SK-N-SH (cell line): ENCODE measurements around the gene FAM78A.

ENCODE experiments used
- CHD2 ChIP-seq: fragments of 150-350 bp; IDR thresholded peaks from 2 replicates; pipeline ENCODE4 v1.6.1; 2018; ENCODE audit warnings: low read length; ENCODE audit not compliant: partially characterized antibody
- ELF1 ChIP-seq: IDR thresholded peaks from 2 replicates; pipeline ENCODE4 v1.4.0; 2012
- EP300 ChIP-seq, 2 experiments: IDR thresholded peaks; 2 replicates each; pipeline versions ENCODE4 v1.4.0 to v1.6.1; 2012; ENCODE audit warnings: borderline replicate concordance in 1 of 2, low read depth in 1 of 2, low read length in 1 of 2
- EZH2phosphoT487 ChIP-seq: fragments of 200-600 bp; sonication (generic); IDR thresholded peaks from 2 replicates; pipeline ENCODE4 v1.6.1; 2017; ENCODE audit warnings: low read depth, mixed run types, mild to moderate bottlenecking, antibody characterized with exemption, moderate library complexity, borderline replicate concordance
- FOXJ3 ChIP-seq: sonication (generic); formaldehyde crosslinking; IDR thresholded peaks from 2 replicates; pipeline ENCODE4 v1.5.1; 2020; ENCODE audit warnings: mild to moderate bottlenecking, missing genetic modification reagents
- GABPA ChIP-seq: IDR thresholded peaks from 2 replicates; pipeline ENCODE4 v1.4.0; 2012; ENCODE audit warnings: low read depth, mild to moderate bottlenecking
- JUND ChIP-seq: IDR thresholded peaks from 2 replicates; pipeline ENCODE4 v1.4.0; 2012
- POLR2AphosphoS5 ChIP-seq: IDR thresholded peaks from 2 replicates; pipeline ENCODE4 v1.6.1; 2012; ENCODE audit warnings: low read depth, low read length
- RCOR1 ChIP-seq: fragments of 150-350 bp; IDR thresholded peaks from 2 replicates; pipeline ENCODE4 v1.6.1; 2017; ENCODE audit warnings: antibody characterized with exemption, low read length
- SMC3 ChIP-seq: IDR thresholded peaks from 2 replicates; pipeline ENCODE4 v1.6.1; 2012; ENCODE audit warnings: low read depth, low read length, improper control_type of control experiment
- TEAD4 ChIP-seq: IDR thresholded peaks from 2 replicates; pipeline ENCODE4 v1.4.0; 2012; ENCODE audit warnings: mild to moderate bottlenecking, borderline replicate concordance; ENCODE audit not compliant: insufficient read depth
- TF ChIP-seq, protein P1 (sequence below): fragments of 200-600 bp; sonication (generic); IDR thresholded peaks from 2 replicates; pipeline ENCODE4 v1.6.1; 2017; ENCODE audit warnings: antibody characterized with exemption, mild to moderate bottlenecking, moderate library complexity
- TF ChIP-seq, protein P2 (sequence below): IDR thresholded peaks from 2 replicates; pipeline ENCODE4; 2012
- TF ChIP-seq, protein P3 (sequence below): IDR thresholded peaks from 2 replicates; pipeline ENCODE4 v1.4.0; 2012; ENCODE audit warnings: low read depth

DNA sequence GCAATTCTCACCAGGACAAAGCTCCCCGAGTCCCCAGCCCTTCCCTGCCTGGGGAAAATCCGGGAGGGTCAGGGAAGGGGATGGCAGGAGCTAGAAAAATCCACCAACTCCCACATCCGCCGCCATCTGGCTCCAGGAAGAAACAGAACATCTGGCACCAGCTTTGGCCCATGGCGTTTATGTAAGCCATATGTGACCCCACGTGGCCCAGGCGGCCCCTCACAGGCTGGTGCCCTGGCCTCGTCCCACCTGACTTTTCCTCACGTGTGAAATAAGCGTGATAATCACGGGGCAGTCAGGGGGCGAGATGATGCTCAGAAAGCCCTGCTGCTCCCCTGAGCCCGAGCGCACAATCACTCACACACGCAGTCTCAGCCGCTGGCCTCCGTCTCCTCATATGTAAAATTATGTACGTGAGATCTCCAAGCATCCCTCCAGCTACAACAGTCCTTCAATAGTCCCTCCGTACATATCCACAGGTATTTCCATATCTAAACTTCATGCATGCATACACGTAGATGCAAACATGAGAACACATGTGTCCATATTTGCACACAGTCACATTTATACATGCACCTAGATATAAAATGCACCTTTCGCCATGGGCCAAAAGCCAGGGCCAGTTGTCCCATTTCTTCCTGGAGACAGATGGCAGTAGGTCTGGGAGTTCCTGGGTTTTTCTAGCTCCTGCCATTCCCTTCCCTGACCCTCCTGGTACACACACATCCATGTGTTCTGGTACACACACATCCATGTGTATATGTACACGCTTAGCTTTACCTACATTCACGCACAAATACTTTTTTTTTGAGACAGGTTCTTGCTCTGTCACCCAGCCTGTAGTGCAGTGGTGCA lies 42.1 kb upstream of the FAM78A start:
- TF ChIP-seq SMC3 (no peak), ELF1 (no peak), JUND (no peak), CHD2 (no peak), EZH2phosphoT487 (no peak), TEAD4 (no peak), RCOR1 (no peak), EP300 (IDR thresholded peaks at IDR 0.05; ENCODE audit: borderline replicate concordance in 1 of 2, low read depth in 1 of 2, low read length in 1 of 2) (no peak), FOXJ3 (no peak), POLR2AphosphoS5 (no peak), GABPA (no peak)
- TF ChIP-seq, protein P1, sequence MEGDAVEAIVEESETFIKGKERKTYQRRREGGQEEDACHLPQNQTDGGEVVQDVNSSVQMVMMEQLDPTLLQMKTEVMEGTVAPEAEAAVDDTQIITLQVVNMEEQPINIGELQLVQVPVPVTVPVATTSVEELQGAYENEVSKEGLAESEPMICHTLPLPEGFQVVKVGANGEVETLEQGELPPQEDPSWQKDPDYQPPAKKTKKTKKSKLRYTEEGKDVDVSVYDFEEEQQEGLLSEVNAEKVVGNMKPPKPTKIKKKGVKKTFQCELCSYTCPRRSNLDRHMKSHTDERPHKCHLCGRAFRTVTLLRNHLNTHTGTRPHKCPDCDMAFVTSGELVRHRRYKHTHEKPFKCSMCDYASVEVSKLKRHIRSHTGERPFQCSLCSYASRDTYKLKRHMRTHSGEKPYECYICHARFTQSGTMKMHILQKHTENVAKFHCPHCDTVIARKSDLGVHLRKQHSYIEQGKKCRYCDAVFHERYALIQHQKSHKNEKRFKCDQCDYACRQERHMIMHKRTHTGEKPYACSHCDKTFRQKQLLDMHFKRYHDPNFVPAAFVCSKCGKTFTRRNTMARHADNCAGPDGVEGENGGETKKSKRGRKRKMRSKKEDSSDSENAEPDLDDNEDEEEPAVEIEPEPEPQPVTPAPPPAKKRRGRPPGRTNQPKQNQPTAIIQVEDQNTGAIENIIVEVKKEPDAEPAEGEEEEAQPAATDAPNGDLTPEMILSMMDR: no peak
- TF ChIP-seq, protein P2, sequence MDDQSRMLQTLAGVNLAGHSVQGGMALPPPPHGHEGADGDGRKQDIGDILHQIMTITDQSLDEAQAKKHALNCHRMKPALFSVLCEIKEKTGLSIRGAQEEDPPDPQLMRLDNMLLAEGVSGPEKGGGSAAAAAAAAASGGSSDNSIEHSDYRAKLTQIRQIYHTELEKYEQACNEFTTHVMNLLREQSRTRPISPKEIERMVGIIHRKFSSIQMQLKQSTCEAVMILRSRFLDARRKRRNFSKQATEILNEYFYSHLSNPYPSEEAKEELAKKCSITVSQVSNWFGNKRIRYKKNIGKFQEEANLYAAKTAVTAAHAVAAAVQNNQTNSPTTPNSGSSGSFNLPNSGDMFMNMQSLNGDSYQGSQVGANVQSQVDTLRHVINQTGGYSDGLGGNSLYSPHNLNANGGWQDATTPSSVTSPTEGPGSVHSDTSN: no peak
- TF ChIP-seq, protein P3, sequence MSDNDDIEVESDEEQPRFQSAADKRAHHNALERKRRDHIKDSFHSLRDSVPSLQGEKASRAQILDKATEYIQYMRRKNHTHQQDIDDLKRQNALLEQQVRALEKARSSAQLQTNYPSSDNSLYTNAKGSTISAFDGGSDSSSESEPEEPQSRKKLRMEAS: no peak
